ENCODE measurements around the gene GRM2.
A peak's percentile ranks its signal among the peaks of the same experiment; 100 is the strongest.

GRM2 gene

GRCh38 chr3:51680663-51681230 is 26.1 kb upstream of the GRM2 start:
- DNase-seq (ENCODE audit: low read depth), result no peak

- no peak for DNase-seq (ENCODE audit: low read depth)
Observed at GRCh38 chr3:51681453-51681852, 25.4 kb upstream of the GRM2 start.

GRCh38 chr3:51682079-51682478 is 24.8 kb upstream of the GRM2 start:
- DNase-seq (ENCODE audit: low read depth), result peak; percentile 64

- DNase-seq (ENCODE audit: low read depth), result no peak
Observed at GRCh38 chr3:51682526-51682925, 24.3 kb upstream of the GRM2 start.

GRCh38 chr3:51683566-51683965 is 23.3 kb upstream of the GRM2 start:
- no peak for DNase-seq (ENCODE audit: low read depth)

GRCh38 chr3:51684971-51685751 is 21.7 kb upstream of the GRM2 start:
- no peak for DNase-seq (ENCODE audit: low read depth)

- no peak for DNase-seq (ENCODE audit: low read depth)
Observed at GRCh38 chr3:51686056-51686455, 20.8 kb upstream of the GRM2 start.

GRCh38 chr3:51686512-51687215 is 20.2 kb upstream of the GRM2 start:
- no peak for DNase-seq (ENCODE audit: low read depth)

GRCh38 chr3:51687431-51688205 is 19.2 kb upstream of the GRM2 start:
- DNase-seq (ENCODE audit: low read depth), result no peak

GRCh38 chr3:51688206-51688600 is 18.7 kb upstream of the GRM2 start:
- no peak for DNase-seq (ENCODE audit: low read depth)

GRCh38 chr3:51691021-51691420 is 15.8 kb upstream of the GRM2 start:
- DNase-seq (ENCODE audit: low read depth), result no peak

- DNase-seq (ENCODE audit: low read depth), result no peak
Observed at GRCh38 chr3:51691949-51692348, 14.9 kb upstream of the GRM2 start.

GRCh38 chr3:51692980-51693395 is 13.9 kb upstream of the GRM2 start:
- DNase-seq (ENCODE audit: low read depth), result no peak

- no peak for DNase-seq (ENCODE audit: low read depth)
Observed at GRCh38 chr3:51696954-51697353, 9.9 kb upstream of the GRM2 start.

- DNase-seq (ENCODE audit: low read depth), result no peak
Observed at GRCh38 chr3:51698209-51698608, 8.7 kb upstream of the GRM2 start.

GRCh38 chr3:51700403-51700802 is 6.5 kb upstream of the GRM2 start:
- DNase-seq (ENCODE audit: low read depth), result no peak

GRCh38 chr3:51702156-51702555 is 4.7 kb upstream of the GRM2 start:
- no peak for DNase-seq (ENCODE audit: low read depth)

GRCh38 chr3:51703068-51703760 is 3.7 kb upstream of the GRM2 start:
- no peak for DNase-seq (ENCODE audit: low read depth)

- DNase-seq (ENCODE audit: low read depth), result no peak
Observed at GRCh38 chr3:51703761-51704510, 2.9 kb upstream of the GRM2 start.

- DNase-seq (ENCODE audit: low read depth), result no peak
Observed at GRCh38 chr3:51704511-51704950, 2.3 kb upstream of the GRM2 start.
